A549 (cell line): ENCODE measurements around the gene SLC2A1. TPM values are rescaled to one million over a fixed set of nuclear protein-coding genes. Genes with fewer than 3 reads are reported as not detected.

Experiments used
- ATAC-seq, 2 experiments: fragments of 200-7000 bp in 1 of 2; fragments of >200 bp in 1 of 2; cut with Nextera tagmentation in 1 of 2; cut with Tn5 transposase in 1 of 2; 3 replicates each; pipeline versions ENCODE4 v1.8.0 to v1.9.1; 2018 to 2020; ENCODE audit warnings: mild to moderate bottlenecking in 1 of 2, moderate library complexity in 1 of 2
- CTCF ChIA-PET: fragments of 300-600 bp; sonication (Branson Sonifier 250); formaldehyde crosslinking; extraction: SDS; loops from one replicate; lab custom pipeline; 2021; ENCODE audit warnings: antibody characterized with exemption, inconsistent platforms; lab: Yijun Ruan, JAX
- POLR2A ChIA-PET: fragments of 350-600 bp; formaldehyde crosslinking; extraction: SDS; loops from one replicate; lab custom pipeline; 2021; ENCODE audit warnings: antibody characterized with exemption, inconsistent platforms; lab: Yijun Ruan, JAX
- DNase-seq, 2 experiments: peaks; one replicate each; pipeline versions ENCODE4 v3.0.0 to v3.0.0-alpha.2; 2011 to 2016; ENCODE audit warnings: low read depth in 1 of 2, low spot score in 1 of 2
- FAIRE-seq: peaks from 2 replicates; lab custom pipeline; 2011; peaks lifted over from hg19 to GRCh38; lab: Jason Lieb, UNC
- H3K27ac ChIP-seq, 2 experiments: fragments of >200 bp; sonication (Bioruptor Twin); formaldehyde crosslinking; 3 replicates each; pipeline ENCODE4 v1.5.1; 2016 to 2017
- H3K4me1 ChIP-seq: fragments of >200 bp; sonication (Bioruptor Twin); formaldehyde crosslinking; 3 replicates; pipeline ENCODE4 v1.6.1; 2016
- H3K4me2 ChIP-seq: fragments of >200 bp; sonication (Bioruptor Twin); formaldehyde crosslinking; 3 replicates; pipeline ENCODE4 v1.6.1; 2016
- H3K4me3 ChIP-seq: fragments of >200 bp; sonication (Bioruptor Twin); formaldehyde crosslinking; 3 replicates; pipeline ENCODE4 v1.5.1; 2016
- H3K9me3 ChIP-seq: fragments of >200 bp; sonication (Bioruptor Twin); formaldehyde crosslinking; 3 replicates; pipeline ENCODE4 v1.6.1; 2016
- BCL3 ChIP-seq: fragments of >200 bp; sonication (Bioruptor Twin); formaldehyde crosslinking; IDR thresholded peaks from 3 replicates; pipeline ENCODE4 v1.6.1; 2016
- CBX2 ChIP-seq: fragments of 200-600 bp; sonication (generic); IDR thresholded peaks from 2 replicates; pipeline ENCODE4 v1.6.1; 2016; ENCODE audit warnings: low read depth, mild to moderate bottlenecking, borderline replicate concordance
- CBX8 ChIP-seq: fragments of 200-600 bp; sonication (generic); IDR thresholded peaks from 2 replicates; pipeline ENCODE4 v1.6.1; 2016
- CEBPB ChIP-seq, 2 experiments: fragments of >200 bp in 1 of 2; sonication (Bioruptor Twin) in 1 of 2; formaldehyde crosslinking in 1 of 2; IDR thresholded peaks; 2 replicates each; pipeline ENCODE4 v1.6.1; 2012 to 2016
- CHD4 ChIP-seq: fragments of 200-600 bp; sonication (generic); IDR thresholded peaks from 2 replicates; pipeline ENCODE4 v1.6.1; 2016; ENCODE audit warnings: antibody characterized with exemption, mild to moderate bottlenecking, borderline replicate concordance
- EHMT2 ChIP-seq: fragments of 200-600 bp; sonication (generic); IDR thresholded peaks from 2 replicates; pipeline ENCODE4 v1.6.1; 2016; ENCODE audit warnings: antibody characterized with exemption, low read depth, mild to moderate bottlenecking, moderate library complexity
- ELK1 ChIP-seq: fragments of 150-350 bp; IDR thresholded peaks from 2 replicates; pipeline ENCODE4 v1.6.1; 2014; ENCODE audit warnings: low read depth, mild to moderate bottlenecking, low read length
- EP300 ChIP-seq, 2 experiments: fragments of >200 bp; sonication (Bioruptor Twin); formaldehyde crosslinking; IDR thresholded peaks; 2 replicates in 1 of 2; 3 replicates in 1 of 2; pipeline ENCODE4 v1.6.1; 2016 to 2017
- ESRRA ChIP-seq: fragments of 150-350 bp; IDR thresholded peaks from 2 replicates; pipeline ENCODE4 v1.6.1; 2014; ENCODE audit warnings: mild to moderate bottlenecking, low read length, borderline replicate concordance
- FOXS1 ChIP-seq: fragments of 250-450 bp; sonication (Bioruptor Pico); IDR thresholded peaks from 2 replicates; pipeline ENCODE4 v1.5.0; 2020; ENCODE audit warnings: mild to moderate bottlenecking, moderate library complexity
- GATA3 ChIP-seq: IDR thresholded peaks from 2 replicates; pipeline ENCODE4 v1.6.1; 2012; ENCODE audit warnings: borderline replicate concordance
- HDAC2 ChIP-seq: fragments of 200-600 bp; sonication (generic); IDR thresholded peaks from 2 replicates; pipeline ENCODE4 v1.6.1; 2016
- HOXA7 ChIP-seq: fragments of 250-450 bp; sonication (Bioruptor Pico); IDR thresholded peaks from 2 replicates; pipeline ENCODE4 v1.5.0; 2020; ENCODE audit warnings: mild to moderate bottlenecking, moderate library complexity
- HOXB13 ChIP-seq: fragments of 250-450 bp; sonication (Bioruptor Pico); IDR thresholded peaks from 2 replicates; pipeline ENCODE4 v1.5.0; 2020; ENCODE audit warnings: low read depth, mild to moderate bottlenecking, moderate library complexity
- HOXB5 ChIP-seq: fragments of 250-450 bp; sonication (Bioruptor Pico); IDR thresholded peaks from 2 replicates; pipeline ENCODE4 v1.5.0; 2020; ENCODE audit warnings: mild to moderate bottlenecking, moderate library complexity
- KDM5A ChIP-seq: fragments of 200-600 bp; sonication (generic); IDR thresholded peaks from 2 replicates; pipeline ENCODE4 v1.6.1; 2016; ENCODE audit warnings: antibody characterized with exemption, mild to moderate bottlenecking
- RCOR1 ChIP-seq: fragments of 150-350 bp; IDR thresholded peaks from 2 replicates; pipeline ENCODE4 v1.6.1; 2014; ENCODE audit warnings: antibody characterized with exemption, low read length, low read depth
- REST ChIP-seq: fragments of 200-600 bp; sonication (generic); IDR thresholded peaks from 2 replicates; pipeline ENCODE4 v1.6.1; 2016; ENCODE audit warnings: antibody characterized with exemption, mild to moderate bottlenecking, moderate library complexity
- TFCP2L1 ChIP-seq: fragments of 250-450 bp; sonication (Bioruptor Pico); IDR thresholded peaks from 2 replicates; pipeline ENCODE4 v1.5.0; 2021; ENCODE audit warnings: mild to moderate bottlenecking
- ZC3H11A ChIP-seq: fragments of 450-650 bp; IDR thresholded peaks from 2 replicates; pipeline ENCODE4 v1.6.1; 2014; ENCODE audit warnings: antibody characterized with exemption, mild to moderate bottlenecking
- ZFP36 ChIP-seq: fragments of 450-650 bp; IDR thresholded peaks from 2 replicates; pipeline ENCODE4 v1.6.1; 2014; ENCODE audit warnings: borderline replicate concordance; ENCODE audit not compliant: partially characterized antibody
- ZNF302 ChIP-seq: fragments of 250-450 bp; sonication (Bioruptor Pico); IDR thresholded peaks from 2 replicates; pipeline ENCODE4 v1.9.0; 2021; ENCODE audit warnings: inconsistent platforms, mild to moderate bottlenecking, moderate library complexity
- WGBS: methylation state at CpG from one replicate; pipeline ENCODE4 v1.1.6; 2017; ENCODE audit errors: missing lambda C conversion rate; 5-methylcytosine and 5-hydroxymethylcytosine counted together
- polyA plus RNA-seq, 4 experiments: library from polyadenylated mRNA; depleted of rRNA in 3 of 4; stranded (reverse); fragments of >200 nt; fragmentation: RNase III in 1 of 4; extraction: RNeasy Plus Mini Kit Qiagen cat#74134 plus additional on column Dnase treatment in 1 of 4; gene quantifications; 2 replicates in 3 of 4; 3 replicates in 1 of 4; pipeline ENCODE4 v1.2.3, GENCODE V29; 2011 to 2017
- TF ChIP-seq, protein P1 (sequence below): fragments of >200 bp; sonication (Bioruptor Twin); formaldehyde crosslinking; IDR thresholded peaks from 3 replicates; pipeline ENCODE4 v1.5.1; 2016
- TF ChIP-seq, protein P2 (sequence below): fragments of 250-450 bp; sonication (Bioruptor Pico); IDR thresholded peaks from 2 replicates; pipeline ENCODE4 v1.5.0; 2021; ENCODE audit warnings: mild to moderate bottlenecking, moderate library complexity, borderline replicate concordance
- TF ChIP-seq, protein P3 (sequence below): fragments of 250-450 bp; sonication (Bioruptor Pico); IDR thresholded peaks from 2 replicates; pipeline ENCODE4 v1.5.0; 2020; ENCODE audit warnings: low read depth, mild to moderate bottlenecking, moderate library complexity

Gene SLC2A1
- polyA plus RNA-seq, 2 of the 4 experiments (the other 2 are of a cell fraction) = 106 to 124 TPM

- Histone ChIP-seq H3K4me2 (no peak overlapping the region), H3K27ac (no peak overlapping the region), H3K4me1 (no peaks in the 10 kb centered on the region), H3K9me3 (no peaks in the 10 kb centered on the region), H3K4me3 (no peak overlapping the region)
- no peak for FAIRE-seq
- WGBS = 54% methylated on average over 3 of the region's 3 CpGs
- DNase-seq = no peak
- CTCF ChIA-PET = no interaction called here
- ATAC-seq = no peak
- TF ChIP-seq RCOR1 = no peak
- TF ChIP-seq, protein P1, sequence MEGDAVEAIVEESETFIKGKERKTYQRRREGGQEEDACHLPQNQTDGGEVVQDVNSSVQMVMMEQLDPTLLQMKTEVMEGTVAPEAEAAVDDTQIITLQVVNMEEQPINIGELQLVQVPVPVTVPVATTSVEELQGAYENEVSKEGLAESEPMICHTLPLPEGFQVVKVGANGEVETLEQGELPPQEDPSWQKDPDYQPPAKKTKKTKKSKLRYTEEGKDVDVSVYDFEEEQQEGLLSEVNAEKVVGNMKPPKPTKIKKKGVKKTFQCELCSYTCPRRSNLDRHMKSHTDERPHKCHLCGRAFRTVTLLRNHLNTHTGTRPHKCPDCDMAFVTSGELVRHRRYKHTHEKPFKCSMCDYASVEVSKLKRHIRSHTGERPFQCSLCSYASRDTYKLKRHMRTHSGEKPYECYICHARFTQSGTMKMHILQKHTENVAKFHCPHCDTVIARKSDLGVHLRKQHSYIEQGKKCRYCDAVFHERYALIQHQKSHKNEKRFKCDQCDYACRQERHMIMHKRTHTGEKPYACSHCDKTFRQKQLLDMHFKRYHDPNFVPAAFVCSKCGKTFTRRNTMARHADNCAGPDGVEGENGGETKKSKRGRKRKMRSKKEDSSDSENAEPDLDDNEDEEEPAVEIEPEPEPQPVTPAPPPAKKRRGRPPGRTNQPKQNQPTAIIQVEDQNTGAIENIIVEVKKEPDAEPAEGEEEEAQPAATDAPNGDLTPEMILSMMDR = no peak
- no peak for TF ChIP-seq CBX2
- TF ChIP-seq HOXB13 (CRISPR knock-in tag) = no peak
- TF ChIP-seq HOXA7 = no peak
- no peak for TF ChIP-seq ZFP36
- no peak for TF ChIP-seq CEBPB (IDR thresholded peaks at IDR 0.05)
- no peak for TF ChIP-seq ZC3H11A
- no peak for TF ChIP-seq GATA3
- no peak for TF ChIP-seq CHD4
- no peak for TF ChIP-seq ESRRA
- TF ChIP-seq CBX8 = no peak
- TF ChIP-seq, protein P2, sequence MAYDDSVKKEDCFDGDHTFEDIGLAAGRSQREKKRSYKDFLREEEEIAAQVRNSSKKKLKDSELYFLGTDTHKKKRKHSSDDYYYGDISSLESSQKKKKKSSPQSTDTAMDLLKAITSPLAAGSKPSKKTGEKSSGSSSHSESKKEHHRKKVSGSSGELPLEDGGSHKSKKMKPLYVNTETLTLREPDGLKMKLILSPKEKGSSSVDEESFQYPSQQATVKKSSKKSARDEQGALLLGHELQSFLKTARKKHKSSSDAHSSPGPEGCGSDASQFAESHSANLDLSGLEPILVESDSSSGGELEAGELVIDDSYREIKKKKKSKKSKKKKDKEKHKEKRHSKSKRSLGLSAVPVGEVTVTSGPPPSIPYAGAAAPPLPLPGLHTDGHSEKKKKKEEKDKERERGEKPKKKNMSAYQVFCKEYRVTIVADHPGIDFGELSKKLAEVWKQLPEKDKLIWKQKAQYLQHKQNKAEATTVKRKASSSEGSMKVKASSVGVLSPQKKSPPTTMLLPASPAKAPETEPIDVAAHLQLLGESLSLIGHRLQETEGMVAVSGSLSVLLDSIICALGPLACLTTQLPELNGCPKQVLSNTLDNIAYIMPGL (CRISPR knock-in tag) = no peak
- TF ChIP-seq, protein P3, sequence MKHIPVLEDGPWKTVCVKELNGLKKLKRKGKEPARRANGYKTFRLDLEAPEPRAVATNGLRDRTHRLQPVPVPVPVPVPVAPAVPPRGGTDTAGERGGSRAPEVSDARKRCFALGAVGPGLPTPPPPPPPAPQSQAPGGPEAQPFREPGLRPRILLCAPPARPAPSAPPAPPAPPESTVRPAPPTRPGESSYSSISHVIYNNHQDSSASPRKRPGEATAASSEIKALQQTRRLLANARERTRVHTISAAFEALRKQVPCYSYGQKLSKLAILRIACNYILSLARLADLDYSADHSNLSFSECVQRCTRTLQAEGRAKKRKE (CRISPR knock-in tag) = no peak
- no peak for TF ChIP-seq BCL3
- no peak for TF ChIP-seq FOXS1 (CRISPR knock-in tag)
- no peak for TF ChIP-seq ZNF302 (CRISPR knock-in tag)
- no peak for TF ChIP-seq HOXB5
- no peak for TF ChIP-seq KDM5A
- no peak for TF ChIP-seq HDAC2
- POLR2A ChIA-PET = no interaction called here
Observed at GRCh38 chr1:42983253-42983652, 24.6 kb upstream of the SLC2A1 start.

GRCh38 chr1:42982641-42983040 is 24.0 kb upstream of the SLC2A1 start:
- POLR2A ChIA-PET = no interaction called here
- Histone ChIP-seq H3K27ac (no peak overlapping the region), H3K4me3 (no peak overlapping the region), H3K4me2 (no peak overlapping the region), H3K9me3 (no peaks in the 10 kb centered on the region), H3K4me1 (no peaks in the 10 kb centered on the region)
- no peak for FAIRE-seq
- CTCF ChIA-PET = interaction anchor here (1.5 kb wide), 1 partner anchor 91 kb away, joined by 4 read pairs; no protein-coding TSS in a partner anchor
- ATAC-seq = no peak
- 80% methylated on average over 6 of the region's 6 CpGs for WGBS
- TF ChIP-seq EP300 (IDR thresholded peaks at IDR 0.05) = no peak
- TF ChIP-seq TFCP2L1 (CRISPR knock-in tag) = no peak
- TF ChIP-seq EHMT2 = no peak
- TF ChIP-seq REST = no peak
- TF ChIP-seq ELK1 = no peak
- no peak for TF ChIP-seq BCL3
- no peak for DNase-seq
